IPS-18a (cell line): Measurements from ENCODE around the gene NKAIN4.

Experiments
- H3K27ac ChIP-seq: one replicate; pipeline ENCODE4 v1.5.1; 2013; ENCODE audit warnings: low read length
- H3K27me3 ChIP-seq: one replicate; pipeline ENCODE4 v1.6.1; 2013; ENCODE audit warnings: mild to moderate bottlenecking, low read length; ENCODE audit not compliant: control insufficient read depth, insufficient read depth
- H3K36me3 ChIP-seq: one replicate; pipeline ENCODE4 v1.6.1; 2013; ENCODE audit warnings: low read depth, low read length; ENCODE audit not compliant: control insufficient read depth
- H3K4me1 ChIP-seq: one replicate; pipeline ENCODE4 v1.6.1; 2013; ENCODE audit warnings: low read depth, low read length; ENCODE audit not compliant: control insufficient read depth
- H3K4me3 ChIP-seq: one replicate; pipeline ENCODE4 v1.5.1; 2013; ENCODE audit warnings: low read length
- H3K9ac ChIP-seq: one replicate; pipeline ENCODE4 v1.6.1; 2013; ENCODE audit warnings: mild to moderate bottlenecking, low read length, moderate library complexity
- H3K9me3 ChIP-seq: one replicate; pipeline ENCODE4 v1.6.1; 2013; ENCODE audit warnings: low read depth, low read length; ENCODE audit not compliant: control insufficient read depth

Gene NKAIN4

DNA sequence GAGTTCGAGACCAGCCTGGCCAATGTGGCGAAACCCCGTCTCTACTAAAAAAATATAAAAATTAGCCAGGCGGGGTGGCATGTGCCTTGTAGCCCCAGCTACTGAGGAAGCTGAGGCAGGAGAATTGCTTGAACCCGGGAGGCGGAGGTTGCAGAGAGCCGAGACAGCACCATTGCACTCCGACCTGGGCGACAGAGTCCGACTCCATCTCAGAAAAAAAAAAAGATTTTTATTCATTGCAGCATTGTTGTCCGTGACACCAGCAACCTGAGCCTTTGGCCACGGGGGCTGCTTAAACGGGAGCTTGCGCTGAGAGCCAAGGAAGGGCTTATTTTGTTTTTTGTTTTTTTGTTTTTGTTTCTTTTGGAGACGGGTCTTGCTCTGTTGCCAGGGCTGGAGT lies 25.7 kb upstream of the NKAIN4 start:
- H3K9me3 ChIP-seq: no peaks in the 10 kb centered on the region
- no peak overlapping the region for H3K27ac ChIP-seq
- no peak overlapping the region for H3K4me3 ChIP-seq
- H3K4me1 ChIP-seq: no peaks in the 10 kb centered on the region
- no peaks in the 10 kb centered on the region for H3K27me3 ChIP-seq
- no peak overlapping the region for H3K9ac ChIP-seq
- peaks cover 55% of the 10 kb centered on the region for H3K36me3 ChIP-seq

DNA sequence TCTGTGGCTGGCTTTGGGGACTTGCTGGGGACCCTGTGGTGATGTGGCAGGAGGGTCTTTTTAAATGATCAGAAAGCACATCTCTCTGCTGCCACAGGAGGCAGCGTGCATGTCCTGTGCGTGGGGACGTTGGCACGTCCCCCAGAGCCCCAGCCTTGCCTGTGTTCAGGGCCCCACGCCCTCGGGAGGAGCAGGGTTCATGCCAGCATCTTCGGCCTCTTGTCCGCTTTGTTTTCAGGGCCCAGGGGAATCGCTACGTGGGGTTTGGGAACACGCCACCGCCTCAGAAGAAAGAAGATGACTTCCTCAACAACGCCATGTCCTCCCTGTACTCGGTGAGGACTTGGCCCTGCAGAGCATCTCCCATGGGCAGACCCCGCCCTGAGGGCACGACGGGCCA lies 24.4 kb upstream of the NKAIN4 start:
- no peaks in the 10 kb centered on the region for H3K9me3 ChIP-seq
- peaks cover 55% of the 10 kb centered on the region for H3K36me3 ChIP-seq
- no peak overlapping the region for H3K9ac ChIP-seq
- no peaks in the 10 kb centered on the region for H3K27me3 ChIP-seq
- no peaks in the 10 kb centered on the region for H3K4me1 ChIP-seq
- H3K27ac ChIP-seq: no peak overlapping the region
- no peak overlapping the region for H3K4me3 ChIP-seq

DNA sequence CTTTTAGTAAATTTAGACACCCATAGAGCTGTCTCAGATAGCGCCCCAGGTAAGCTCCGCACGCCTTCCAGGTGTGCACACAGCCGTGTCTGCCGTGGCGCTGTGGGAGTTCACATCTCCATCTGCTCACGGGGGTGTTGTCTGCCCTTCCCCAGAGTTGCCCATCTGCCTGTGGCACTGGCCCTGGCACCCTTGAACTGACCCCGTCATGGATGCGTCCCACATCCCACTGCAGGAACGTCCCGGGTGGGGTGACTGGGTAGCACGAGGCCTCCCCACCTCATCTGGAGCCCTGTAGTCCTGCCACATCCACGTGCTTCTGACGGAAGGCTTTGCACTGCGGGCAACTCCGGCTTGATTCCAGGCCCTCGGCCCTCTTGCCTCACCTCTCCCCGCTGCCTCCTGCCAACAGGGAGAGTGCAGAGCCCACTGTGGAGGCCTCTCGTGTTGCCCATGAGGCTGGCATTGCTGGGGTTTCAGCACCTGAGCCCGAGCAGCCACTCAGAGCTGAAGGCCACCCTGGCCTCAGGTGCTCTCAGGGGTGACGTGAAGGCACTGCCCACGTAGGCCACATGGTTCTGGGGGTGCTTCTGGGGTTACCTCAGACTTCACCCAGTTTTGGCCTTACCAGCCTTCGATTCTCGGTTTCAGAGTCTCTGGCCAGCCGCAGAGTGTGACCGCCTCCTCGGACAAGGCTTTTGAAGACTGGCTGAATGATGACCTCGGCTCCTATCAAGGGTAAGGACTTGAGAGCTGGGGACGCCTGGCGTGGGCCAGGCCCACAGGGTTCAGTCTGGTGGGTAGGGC lies 23.4 kb upstream of the NKAIN4 start:
- H3K4me3 ChIP-seq: no peak overlapping the region
- H3K27me3 ChIP-seq: no peaks in the 10 kb centered on the region
- H3K9me3 ChIP-seq: no peaks in the 10 kb centered on the region
- H3K9ac ChIP-seq: no peak overlapping the region
- no peaks in the 10 kb centered on the region for H3K4me1 ChIP-seq
- peaks cover 45% of the 10 kb centered on the region for H3K36me3 ChIP-seq
- no peak overlapping the region for H3K27ac ChIP-seq

DNA sequence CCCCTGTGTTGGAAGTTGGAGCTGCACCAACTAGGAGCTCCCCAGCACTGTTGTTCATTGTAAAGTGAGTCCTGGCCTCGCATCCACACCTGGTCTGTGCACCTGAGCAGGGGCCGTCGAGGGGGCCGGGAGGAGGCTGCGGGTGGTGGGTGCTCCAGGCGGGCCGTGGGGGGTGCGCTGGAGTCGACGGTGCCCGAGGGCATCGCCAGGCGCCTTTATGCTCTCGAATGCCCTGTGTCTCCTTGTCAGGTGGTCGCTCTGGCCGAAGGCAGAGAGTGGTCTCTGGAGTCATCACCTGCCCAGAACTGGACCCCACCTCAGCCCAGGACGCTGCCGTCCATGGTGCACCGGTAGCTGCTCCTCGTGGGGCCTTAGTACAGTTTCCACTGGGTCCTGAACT lies 22.7 kb upstream of the NKAIN4 start:
- H3K4me1 ChIP-seq: no peaks in the 10 kb centered on the region
- H3K27ac ChIP-seq: no peak overlapping the region
- H3K36me3 ChIP-seq: peaks cover 42% of the 10 kb centered on the region
- H3K27me3 ChIP-seq: no peaks in the 10 kb centered on the region
- H3K4me3 ChIP-seq: no peak overlapping the region
- H3K9me3 ChIP-seq: no peaks in the 10 kb centered on the region
- H3K9ac ChIP-seq: no peak overlapping the region

DNA sequence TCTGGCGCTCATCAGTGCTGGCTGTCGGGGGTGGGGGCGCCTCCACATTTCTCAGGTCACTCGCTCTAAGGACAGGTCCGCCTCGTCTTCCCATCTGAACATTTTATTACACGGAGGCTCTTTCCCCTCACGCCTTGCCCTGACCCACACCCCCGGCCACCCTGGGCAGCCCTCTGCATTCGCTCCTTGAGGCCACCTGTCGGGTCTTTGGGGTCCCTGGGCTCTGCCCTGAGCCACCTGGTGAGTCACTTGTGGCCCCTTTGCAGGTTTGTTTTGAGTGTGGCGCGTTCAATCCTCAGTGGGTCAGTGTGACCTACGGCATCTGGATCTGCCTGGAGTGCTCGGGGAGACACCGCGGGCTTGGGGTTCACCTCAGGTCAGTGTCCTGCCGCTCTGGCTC lies 21.6 kb upstream of the NKAIN4 start:
- H3K9ac ChIP-seq: no peak overlapping the region
- H3K4me1 ChIP-seq: no peaks in the 10 kb centered on the region
- H3K27me3 ChIP-seq: no peaks in the 10 kb centered on the region
- no peak overlapping the region for H3K4me3 ChIP-seq
- no peaks in the 10 kb centered on the region for H3K9me3 ChIP-seq
- H3K27ac ChIP-seq: no peak overlapping the region
- H3K36me3 ChIP-seq: peaks cover 42% of the 10 kb centered on the region

DNA sequence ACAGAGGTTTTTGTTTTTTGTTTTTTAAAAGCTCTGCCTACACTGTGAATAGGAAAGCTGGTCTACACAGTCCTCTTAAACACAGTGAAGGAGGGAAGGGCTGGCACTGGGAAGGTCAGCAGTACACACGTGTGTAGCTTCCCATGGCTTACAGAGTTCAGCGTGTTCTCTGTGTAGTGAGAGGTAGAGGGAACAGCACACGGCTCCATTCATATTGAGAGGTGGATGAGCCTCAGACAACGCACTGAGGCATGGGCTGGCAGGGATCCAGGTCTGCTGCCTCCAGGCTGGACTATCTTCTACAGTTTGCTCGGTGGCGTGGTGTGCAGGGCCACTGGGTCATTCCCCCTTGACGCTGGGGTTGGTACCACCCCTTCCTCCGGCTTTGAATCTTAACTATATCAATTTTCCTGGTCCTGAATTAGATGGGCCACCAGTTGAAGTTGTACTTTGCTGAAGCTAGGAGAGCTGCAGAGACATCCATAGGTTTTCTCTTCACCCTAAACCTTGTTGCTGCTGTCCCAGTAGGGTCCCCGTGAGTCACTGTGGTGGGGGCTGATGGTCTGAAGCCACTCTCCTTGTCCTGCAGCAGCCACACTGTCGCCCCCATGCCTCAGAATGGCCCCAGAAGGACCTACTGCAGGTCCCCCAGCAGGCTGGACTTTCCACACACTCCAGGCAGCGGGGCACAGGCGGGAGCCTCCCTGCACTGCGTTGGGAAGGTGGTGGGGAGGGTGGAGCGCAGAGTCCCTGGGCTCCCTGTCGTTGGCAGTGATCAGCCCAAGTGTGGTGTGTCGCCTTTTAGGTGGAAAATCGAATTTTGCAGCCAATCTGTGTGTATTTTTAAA lies 20.3 kb upstream of the NKAIN4 start:
- H3K27me3 ChIP-seq: no peaks in the 10 kb centered on the region
- H3K27ac ChIP-seq: no peak overlapping the region
- H3K9me3 ChIP-seq: no peaks in the 10 kb centered on the region
- no peaks in the 10 kb centered on the region for H3K4me1 ChIP-seq
- peaks cover 32% of the 10 kb centered on the region for H3K36me3 ChIP-seq
- no peak overlapping the region for H3K9ac ChIP-seq
- no peak overlapping the region for H3K4me3 ChIP-seq

DNA sequence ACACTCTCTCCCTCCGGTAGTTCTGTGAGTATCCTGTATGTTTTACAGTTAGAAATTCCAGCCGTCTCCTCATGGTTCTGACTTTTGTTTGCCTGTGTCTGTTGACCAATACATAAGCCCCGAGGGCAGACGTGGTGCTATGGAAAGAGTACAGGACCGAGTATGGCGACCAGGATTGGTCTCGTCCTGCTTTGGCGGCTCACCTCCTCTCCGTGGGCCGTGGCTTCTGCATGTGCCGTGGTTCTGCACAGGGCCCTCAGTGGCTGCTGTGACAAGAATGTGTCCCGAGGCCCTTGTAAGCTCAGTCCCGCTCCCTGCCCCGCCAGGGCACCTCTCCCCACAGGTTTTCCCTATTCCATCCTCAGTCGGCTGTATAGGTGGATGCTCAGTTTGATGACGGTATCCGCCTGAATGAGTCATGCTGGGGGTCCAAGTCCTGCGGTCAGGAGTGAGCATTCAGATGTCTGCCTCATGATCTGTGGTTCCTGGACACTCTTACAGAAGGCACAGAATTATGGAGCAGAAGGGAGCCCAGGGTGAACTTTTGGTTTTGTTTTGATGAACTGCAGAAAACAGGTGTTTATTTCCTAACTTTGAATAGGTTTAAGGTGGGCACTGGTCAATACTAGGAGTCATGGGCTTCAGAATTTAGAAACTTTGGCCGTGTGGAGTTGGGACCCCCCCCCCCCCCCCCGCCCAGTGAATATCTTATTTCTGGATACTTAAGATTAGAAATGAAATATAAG lies 19.5 kb upstream of the NKAIN4 start:
- peak overlapping the region; percentile 88 for H3K4me3 ChIP-seq

DNA sequence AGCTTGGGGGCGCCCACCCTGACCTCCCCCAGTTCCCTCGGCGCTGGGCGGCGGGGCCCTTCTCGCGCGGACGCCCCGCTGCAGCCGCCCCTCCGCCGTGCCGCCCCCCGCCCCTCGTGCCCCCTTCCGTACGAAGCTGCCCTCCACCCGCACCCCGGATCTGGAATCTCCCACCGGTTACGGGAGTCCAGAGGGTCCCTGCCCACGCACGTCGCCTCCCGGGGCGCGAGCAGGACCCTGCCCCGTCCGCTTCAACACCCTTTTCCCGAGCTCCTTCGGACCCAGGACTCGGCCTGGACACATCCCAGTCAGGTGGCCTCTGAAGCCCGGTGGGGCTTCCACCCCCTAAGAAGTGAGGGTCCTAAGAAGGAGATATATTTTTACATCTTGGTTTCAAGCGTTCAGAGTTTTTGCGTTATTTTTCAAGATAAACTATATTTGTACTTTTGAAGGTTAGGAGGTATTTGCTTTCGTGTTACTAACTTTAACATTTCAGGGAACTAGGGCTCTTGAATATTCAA lies 18.9 kb upstream of the NKAIN4 start:
- Histone ChIP-seq H3K9ac (peak overlapping the region; percentile 72), H3K4me3 (peak overlapping the region; percentile 88), H3K4me1 (no peaks in the 10 kb centered on the region), H3K9me3 (no peaks in the 10 kb centered on the region), H3K27ac (no peak overlapping the region), H3K36me3 (peaks cover 23% of the 10 kb centered on the region), H3K27me3 (no peaks in the 10 kb centered on the region)

More for the DNA sequence above, 19.5 kb upstream of the NKAIN4 start:
- H3K9ac ChIP-seq: peak overlapping the region; percentile 72
- no peaks in the 10 kb centered on the region for H3K4me1 ChIP-seq
- H3K27ac ChIP-seq: no peak overlapping the region
- H3K36me3 ChIP-seq: peaks cover 24% of the 10 kb centered on the region
- no peaks in the 10 kb centered on the region for H3K27me3 ChIP-seq
- no peaks in the 10 kb centered on the region for H3K9me3 ChIP-seq

DNA sequence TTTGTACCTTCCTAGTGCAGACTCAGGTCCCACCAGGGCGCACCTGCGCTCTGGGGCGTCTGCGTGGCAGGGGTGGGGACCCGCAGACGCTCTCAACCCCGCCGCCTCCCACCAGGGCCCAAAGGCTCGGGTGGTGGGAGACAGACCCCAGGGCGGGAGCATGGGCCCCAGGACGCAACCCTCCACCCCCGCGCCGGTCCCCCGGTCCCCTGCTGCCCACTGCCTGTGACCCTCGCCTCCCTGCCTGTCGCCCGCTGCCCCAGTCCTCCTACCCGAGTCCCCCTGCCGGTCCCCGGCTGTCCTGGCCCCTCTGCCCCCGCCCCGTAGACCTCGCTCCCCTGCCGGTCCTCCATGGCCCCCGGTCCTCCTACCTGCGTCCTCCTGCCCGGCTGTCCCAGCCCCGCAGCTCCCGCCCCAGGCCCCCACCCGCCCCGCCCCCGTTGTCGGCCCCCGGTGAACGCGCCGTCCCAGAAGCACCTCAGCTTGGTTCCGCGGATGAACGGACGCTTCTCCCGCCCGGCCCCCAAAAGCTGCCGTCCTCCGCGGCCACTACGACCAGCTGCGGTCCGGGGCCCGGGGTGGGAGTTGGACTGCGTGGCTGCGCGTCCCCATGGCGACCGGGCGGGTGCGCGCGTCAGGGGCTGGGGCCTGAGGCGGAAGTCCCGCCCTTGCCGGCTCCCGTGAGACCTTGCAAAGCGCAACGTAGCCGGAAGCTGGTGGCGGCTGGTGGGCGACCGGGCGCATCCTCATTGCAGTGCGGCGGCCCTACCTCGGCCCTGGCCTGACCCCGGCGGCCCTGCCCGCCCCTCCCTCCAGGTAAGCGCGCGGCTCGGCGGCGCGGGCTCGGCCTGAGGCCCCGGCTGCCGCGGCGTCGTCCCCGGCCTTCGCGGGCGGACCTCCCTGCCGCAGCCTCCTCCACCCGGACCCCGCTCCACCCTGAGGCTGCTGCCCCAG lies 18.1 kb upstream of the NKAIN4 start, which contains the start of gene ARFGAP1:
ARFGAP1 (plus strand) TSS at position 709 of the 954 bp plus-strand sequence. CDS start 2,768 bp downstream, outside the sequence.
- no peak within 1 kb of the TSS for H3K27ac ChIP-seq
- peak within 1 kb of the TSS; percentile 72 for H3K9ac ChIP-seq
- no peaks in the 10 kb centered on the region for H3K4me1 ChIP-seq
- H3K36me3 ChIP-seq: peaks cover 16% of the 10 kb centered on the region
- H3K27me3 ChIP-seq: no peaks in the 10 kb centered on the region
- no peaks in the 10 kb centered on the region for H3K9me3 ChIP-seq
- H3K4me3 ChIP-seq: peak within 1 kb of the TSS; percentile 88

DNA sequence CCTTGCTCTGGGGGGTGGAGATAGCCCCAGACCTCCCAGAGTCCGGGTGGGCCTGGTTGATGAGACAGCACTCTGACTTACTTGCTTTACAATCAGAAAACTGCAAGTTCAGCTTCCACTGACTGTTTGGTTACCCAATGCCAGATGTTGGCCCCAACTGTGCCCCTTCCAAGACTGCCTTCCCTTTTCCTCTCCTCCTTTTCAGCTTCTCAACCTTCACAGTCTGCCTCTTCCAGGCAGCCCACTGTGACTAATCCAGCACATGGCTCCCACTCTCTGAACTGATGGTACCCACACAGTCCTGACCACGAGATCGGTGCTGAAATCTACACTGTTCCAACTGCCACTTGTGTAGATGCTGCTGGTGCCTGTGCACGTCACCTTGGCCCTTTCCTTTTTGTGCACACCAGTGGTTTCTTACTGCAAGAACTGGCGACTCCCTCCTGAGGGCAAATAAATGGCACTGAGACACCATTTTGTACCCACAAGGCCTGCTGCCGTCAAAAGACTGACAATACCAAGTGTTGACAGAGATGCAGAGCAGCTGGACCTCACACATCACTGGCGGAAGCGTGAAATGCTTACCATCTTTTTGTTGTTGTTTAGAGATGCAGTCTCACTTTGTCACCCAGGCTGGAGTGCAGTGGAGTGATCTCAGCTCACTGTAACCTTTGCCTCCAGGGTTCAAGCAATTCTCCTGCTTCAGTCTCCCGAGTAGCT lies 16.5 kb upstream of the NKAIN4 start:
- Histone ChIP-seq H3K4me1 (no peaks in the 10 kb centered on the region), H3K9me3 (no peaks in the 10 kb centered on the region), H3K9ac (no peak overlapping the region), H3K4me3 (no peak overlapping the region), H3K27ac (no peak overlapping the region), H3K27me3 (no peaks in the 10 kb centered on the region), H3K36me3 (peaks cover under 1% of the 10 kb centered on the region)
